Measurements from ENCODE around the gene VAV3. TPM values are rescaled to one million over a fixed set of nuclear protein-coding genes. Genes with fewer than 3 reads are reported as not detected.

Gene VAV3
- total RNA-seq, 1 experiment from 2014 or later: not detected

GRCh38 chr1:107804741-107805140 lies 160.2 kb downstream of the VAV3 start:
- intact Hi-C loops (cut with micrococcal nuclease): no loop called here
- ChIA-PET RAD21 (ENCODE audit: low non-redundant PET in 1 of 2, low total read pairs in 2 of 2, uncharacterized antibody in 2 of 2, unreplicated experiment in 2 of 2) (no interaction called here), CTCF (interaction anchor here (0.6 kb wide), 1 partner anchor 318 kb away, joined by 3 read pairs; no protein-coding TSS in a partner anchor), POLR2A (no interaction called here)
- DNase-seq (ENCODE audit: low read depth, low spot score) (no peak), ATAC-seq (no peak)
- BruUV-seq (replicated peaks): no TSS peak
- no peaks in the 10 kb centered on the region for H3K36me3 ChIP-seq (ENCODE audit: control insufficient read depth in 1 of 2, insufficient read depth in 2 of 2, low read length in 2 of 2)
- H3K79me2 ChIP-seq (ENCODE audit: insufficient read depth, low read length): no peaks in the 10 kb centered on the region
- no peaks in the 10 kb centered on the region for H3K9me3 ChIP-seq (ENCODE audit: control insufficient read depth in 1 of 2, insufficient read depth in 1 of 2, low read depth in 1 of 2, low read length in 2 of 2)
- H3K9me2 ChIP-seq (ENCODE audit: insufficient read depth): no peaks in the 10 kb centered on the region
- H3K4me1 ChIP-seq (ENCODE audit: control insufficient read depth in 1 of 2, insufficient read depth in 2 of 2, low read length in 2 of 2): no peaks in the 10 kb centered on the region
- H3K4me2 ChIP-seq (ENCODE audit: low read length): no peak overlapping the region
- H3K27ac ChIP-seq (ENCODE audit: low read depth, low read length): no peak overlapping the region
- no peaks in the 10 kb centered on the region for H4K20me1 ChIP-seq (ENCODE audit: insufficient read depth)
- H3K9ac ChIP-seq (ENCODE audit: low read length): no peak overlapping the region
- H3K27me3 ChIP-seq (ENCODE audit: insufficient read depth, low read length): peaks cover 11% of the 10 kb centered on the region
- no peak overlapping the region for H2AFZ ChIP-seq (ENCODE audit: low read depth, low read length, poor library complexity, severe bottlenecking)
- no peak for TF ChIP-seq YY1 (IDR thresholded peaks at IDR 0.05; ENCODE audit: extremely low read depth, insufficient replicate concordance, low read depth, low read length)
- TF ChIP-seq CBX3 (IDR thresholded peaks at IDR 0.05; ENCODE audit: low read depth): no peak
- TF ChIP-seq RAD21 (IDR thresholded peaks at IDR 0.05; ENCODE audit: low read depth): no peak
- TF ChIP-seq TCF7L2 (IDR thresholded peaks at IDR 0.05; ENCODE audit: borderline replicate concordance, extremely low read depth, insufficient read depth, insufficient read length): no peak
- no peak for TF ChIP-seq SRF (IDR thresholded peaks at IDR 0.05; ENCODE audit: low read depth)
- TF ChIP-seq ZNF274 (IDR thresholded peaks at IDR 0.05; ENCODE audit: low read depth, low read length): no peak
- no peak for TF ChIP-seq FOSL1 (IDR thresholded peaks at IDR 0.05; ENCODE audit: low read depth)
- no peak for TF ChIP-seq REST (IDR thresholded peaks at IDR 0.05; ENCODE audit: low read depth)
- TF ChIP-seq ZFX (IDR thresholded peaks at IDR 0.05): no peak
- no peak overlapping the region for H3K4me3 ChIP-seq (replicated peaks in 1 of 2; ENCODE audit: low read depth in 1 of 2, low read length in 2 of 2)
